VCaP (cell line): ENCODE results near the gene UQCC2.

Experiments
- H3K27ac ChIP-seq: fragments of 450-650 bp; 2 replicates; pipeline ENCODE4 v1.5.1; 2017
- CTCF ChIP-seq: fragments of 450-650 bp; conservative IDR thresholded peaks from 2 replicates; pipeline ENCODE4 v1.5.1; 2017; ENCODE audit warnings: mild to moderate bottlenecking, moderate library complexity

Gene UQCC2

GRCh38 chr6:33691456-33692077 lies 19.9 kb downstream of the UQCC2 start:
- TF ChIP-seq CTCF = no peak

DNA sequence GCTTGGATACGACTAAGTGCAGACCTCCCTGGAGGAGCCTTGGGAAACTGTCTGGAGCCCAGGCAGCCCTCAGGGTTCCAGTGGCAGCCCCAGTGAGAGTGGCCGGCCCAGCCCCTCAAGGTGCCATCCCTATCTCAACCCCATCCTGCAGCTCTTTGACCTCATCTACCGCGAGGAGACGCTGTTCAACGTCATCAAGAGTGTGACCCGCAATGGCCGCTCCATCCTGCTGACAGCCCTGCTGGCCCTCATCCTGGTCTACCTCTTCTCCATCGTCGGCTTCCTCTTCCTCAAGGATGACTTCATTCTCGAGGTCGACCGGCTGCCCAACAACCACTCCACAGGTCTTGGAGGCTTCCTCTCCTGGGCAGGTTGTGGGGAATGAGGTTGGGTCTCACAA lies 20.7 kb downstream of the UQCC2 start:
- H3K27ac ChIP-seq = no peak overlapping the region
- TF ChIP-seq CTCF = no peak

More at GRCh38 chr6:33691456-33692077, 19.9 kb downstream of the UQCC2 start:
- H3K27ac ChIP-seq = no peak overlapping the region

DNA sequence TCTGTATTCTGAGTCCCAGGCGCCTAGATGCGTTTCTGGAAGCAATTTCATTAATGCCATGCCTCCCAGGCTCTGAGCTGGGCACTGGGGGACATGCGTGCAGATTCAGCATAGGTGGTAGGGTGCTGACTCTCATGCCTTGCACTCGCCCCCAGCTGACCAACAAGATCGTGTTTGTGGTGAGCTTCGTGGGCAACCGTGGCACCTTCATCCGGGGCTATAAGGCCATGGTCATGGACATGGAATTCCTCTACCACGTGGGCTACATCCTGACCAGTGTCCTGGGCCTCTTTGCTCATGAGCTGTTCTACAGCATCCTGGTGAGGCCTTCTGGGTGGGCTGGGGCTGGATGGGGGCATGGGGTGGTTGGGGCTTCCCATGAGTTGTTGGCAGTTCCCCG lies 21.6 kb downstream of the UQCC2 start:
- no peak overlapping the region for H3K27ac ChIP-seq
- TF ChIP-seq CTCF = no peak

DNA sequence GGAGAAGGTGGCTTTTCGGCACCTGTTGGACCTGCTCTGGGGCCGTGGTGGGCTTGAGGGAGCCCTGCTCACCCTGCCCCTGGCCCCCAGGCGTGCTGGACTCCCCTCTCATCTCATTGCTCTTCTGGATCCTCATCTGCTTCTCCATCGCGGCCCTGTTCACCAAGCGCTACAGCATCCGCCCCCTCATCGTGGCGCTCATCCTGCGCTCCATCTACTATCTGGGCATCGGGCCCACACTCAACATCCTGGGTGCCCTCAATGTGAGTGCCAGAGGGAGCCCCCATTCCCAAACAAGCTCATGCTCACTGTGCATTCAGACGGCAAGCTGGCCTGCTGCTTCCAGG lies 22.4 kb downstream of the UQCC2 start:
- no peak overlapping the region for H3K27ac ChIP-seq
- TF ChIP-seq CTCF = no peak

DNA sequence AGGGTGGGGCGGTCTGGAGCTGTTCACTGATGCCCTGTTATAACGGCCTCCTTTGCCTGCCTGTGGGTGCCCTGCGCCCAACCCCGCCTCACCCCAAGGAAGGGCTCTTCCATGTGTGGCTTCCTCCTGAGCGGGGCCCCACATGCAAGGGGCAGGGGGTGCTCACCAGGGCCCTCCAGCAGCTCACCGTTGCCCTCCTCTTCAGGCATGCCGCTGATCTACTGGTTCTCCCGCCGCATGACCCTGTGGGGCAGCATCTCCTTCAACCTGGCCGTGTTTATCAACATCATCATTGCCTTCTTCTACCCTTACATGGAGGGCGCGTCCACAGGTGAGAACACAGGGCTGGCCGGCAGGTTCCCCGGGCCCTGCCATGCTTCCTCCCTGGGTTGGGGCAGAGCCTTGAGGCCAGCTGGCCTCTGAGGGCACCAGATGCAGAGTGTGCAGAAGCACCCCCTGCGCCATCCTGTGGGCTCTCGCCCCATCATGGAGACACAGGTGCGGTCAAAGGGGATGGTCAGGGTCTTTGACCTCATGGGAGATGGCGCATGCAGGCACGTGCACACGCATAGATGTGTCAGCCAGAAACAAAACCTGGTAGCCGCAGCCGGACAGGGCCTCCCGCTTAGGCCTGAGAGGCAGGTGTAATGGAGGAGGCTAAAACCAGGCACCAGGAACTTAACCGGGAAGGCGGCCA lies 22.9 kb downstream of the UQCC2 start:
- TF ChIP-seq CTCF = no peak
- no peak overlapping the region for H3K27ac ChIP-seq

DNA sequence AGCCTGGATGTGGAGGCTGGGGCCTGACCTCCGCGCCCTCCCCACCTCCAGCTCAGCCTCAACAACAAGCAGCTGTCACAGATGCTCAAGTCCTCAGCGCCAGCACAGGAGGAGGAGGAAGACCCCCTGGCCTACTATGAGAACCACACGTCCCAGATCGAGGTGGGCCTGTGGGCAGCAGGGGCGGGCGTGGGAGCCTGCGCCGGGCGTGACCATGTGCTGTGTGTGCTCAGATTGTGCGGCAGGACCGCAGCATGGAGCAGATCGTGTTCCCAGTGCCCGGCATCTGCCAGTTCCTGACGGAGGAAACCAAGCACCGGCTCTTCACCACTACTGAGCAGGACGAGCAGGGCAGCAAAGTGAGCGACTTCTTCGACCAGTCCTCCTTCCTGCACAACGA lies 23.5 kb downstream of the UQCC2 start:
- TF ChIP-seq CTCF = no peak
- H3K27ac ChIP-seq = no peak overlapping the region

DNA sequence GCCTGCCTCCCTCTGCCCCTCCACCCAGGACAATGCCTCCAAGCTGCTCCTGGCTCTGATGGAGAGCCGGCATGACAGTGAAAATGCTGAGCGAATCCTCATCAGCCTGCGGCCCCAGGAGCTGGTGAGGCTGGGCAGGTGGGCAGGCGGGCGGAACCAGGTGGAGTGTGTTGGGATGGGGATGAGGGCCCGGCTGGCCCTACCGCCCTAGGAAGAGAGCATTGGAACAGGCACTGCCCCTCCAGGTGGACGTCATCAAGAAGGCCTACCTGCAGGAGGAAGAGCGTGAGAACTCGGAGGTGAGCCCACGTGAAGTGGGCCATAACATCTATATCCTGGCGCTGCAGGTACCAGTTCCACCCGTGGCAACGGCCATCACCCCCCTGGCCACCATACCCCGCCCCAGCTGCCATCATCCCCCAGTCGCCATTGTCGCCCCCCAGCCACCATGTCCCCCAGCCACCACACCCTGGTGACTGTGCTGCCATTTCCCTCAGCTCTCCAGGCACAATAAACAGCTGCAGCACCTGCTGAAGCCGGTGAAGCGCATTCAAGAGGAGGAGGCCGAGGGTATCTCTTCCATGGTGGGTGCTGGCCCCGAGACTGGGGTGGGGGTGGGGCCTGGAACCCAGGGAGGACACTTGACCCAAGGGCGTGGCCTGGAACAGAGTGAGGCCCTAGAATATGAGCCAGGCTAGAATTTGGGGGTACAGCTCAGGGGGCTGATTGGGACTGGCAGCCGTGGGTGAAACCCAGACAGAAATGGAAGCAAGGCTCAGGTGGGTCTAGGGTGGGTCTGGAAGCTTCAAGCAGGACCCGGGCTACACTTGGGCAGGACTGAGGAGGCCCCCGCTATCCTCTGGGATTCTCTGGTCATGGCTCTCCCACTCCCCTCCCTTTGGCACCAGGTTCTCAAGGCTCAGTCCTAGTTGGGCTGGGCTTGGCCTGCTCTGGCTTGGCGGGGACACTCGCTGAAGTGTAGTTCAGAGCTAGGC lies 24.2 kb downstream of the UQCC2 start:
- TF ChIP-seq CTCF = no peak
- H3K27ac ChIP-seq = no peak overlapping the region
